ENCODE results near the gene IGSF21. TPM values are rescaled to one million over a fixed set of nuclear protein-coding genes. Genes with fewer than 3 reads are reported as not detected.
"Not testable (repeated sequence)": the region's sequence is repeated elsewhere in the genome, so short reads cannot be mapped to it uniquely, and the experiment has no call there.

IGSF21 gene
- polyA plus RNA-seq, 2 donors, result 0.06 to 0.13 TPM

GRCh38 chr1:18165640-18166039 lies 58.0 kb downstream of the IGSF21 start:
- H3K36me3 ChIP-seq (ENCODE audit: control insufficient read depth in 2 of 2, insufficient read depth in 2 of 2, low read length in 1 of 2); H3K4me1 ChIP-seq (ENCODE audit: control insufficient read depth in 2 of 2, insufficient read depth in 2 of 2, low read length in 1 of 2); H3K4me3 ChIP-seq (ENCODE audit: low read depth in 1 of 2, low read length in 2 of 2); H3K27ac ChIP-seq (ENCODE audit: low read depth in 2 of 2, low read length in 1 of 2); H3K27me3 ChIP-seq (ENCODE audit: control insufficient read depth in 1 of 2, insufficient read depth in 2 of 2, low read length in 2 of 2); H3K9me3 ChIP-seq (ENCODE audit: control insufficient read depth in 2 of 2, insufficient read depth in 1 of 2, low read depth in 1 of 2, low read length in 1 of 2): not testable (repeated sequence)
- 10 to 11% methylated on average over 2 of the region's 2 CpGs for WGBS, 2 donors

DNA sequence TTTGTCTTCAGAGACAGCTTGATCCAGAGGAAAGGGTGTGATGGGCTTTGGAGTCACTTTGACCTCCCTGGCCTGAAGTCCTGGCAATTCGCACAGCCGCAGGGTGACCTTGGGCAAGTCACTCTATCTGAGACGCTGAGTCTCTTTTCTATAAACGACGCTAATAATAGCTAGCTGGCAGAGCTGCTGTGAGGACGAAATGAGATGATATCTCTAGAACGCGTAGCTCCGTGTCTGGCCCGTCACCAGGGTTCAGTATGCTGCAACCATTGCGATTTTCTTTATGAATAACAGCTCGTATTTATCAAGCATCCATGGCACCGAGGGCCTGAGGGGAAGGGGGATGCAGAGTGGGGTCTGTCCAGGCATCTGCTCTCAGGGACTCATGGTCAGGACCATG lies 58.7 kb downstream of the IGSF21 start:
- Histone ChIP-seq H3K4me3 (ENCODE audit: low read depth in 1 of 2, low read length in 2 of 2) (no peak overlapping the region), H3K9me3 (ENCODE audit: control insufficient read depth in 2 of 2, insufficient read depth in 1 of 2, low read depth in 1 of 2, low read length in 1 of 2) (no peaks in the 10 kb centered on the region), H3K27me3 (ENCODE audit: control insufficient read depth in 1 of 2, insufficient read depth in 2 of 2, low read length in 2 of 2) (no peaks in the 10 kb centered on the region), H3K4me1 (ENCODE audit: control insufficient read depth in 2 of 2, insufficient read depth in 2 of 2, low read length in 1 of 2) (no peaks in the 10 kb centered on the region), H3K36me3 (ENCODE audit: control insufficient read depth in 2 of 2, insufficient read depth in 2 of 2, low read length in 1 of 2) (no peaks in the 10 kb centered on the region), H3K27ac (ENCODE audit: low read depth in 2 of 2, low read length in 1 of 2) (no peak overlapping the region)
- 67 to 72% methylated on average over 13 of the region's 13 CpGs for WGBS, 2 donors

DNA sequence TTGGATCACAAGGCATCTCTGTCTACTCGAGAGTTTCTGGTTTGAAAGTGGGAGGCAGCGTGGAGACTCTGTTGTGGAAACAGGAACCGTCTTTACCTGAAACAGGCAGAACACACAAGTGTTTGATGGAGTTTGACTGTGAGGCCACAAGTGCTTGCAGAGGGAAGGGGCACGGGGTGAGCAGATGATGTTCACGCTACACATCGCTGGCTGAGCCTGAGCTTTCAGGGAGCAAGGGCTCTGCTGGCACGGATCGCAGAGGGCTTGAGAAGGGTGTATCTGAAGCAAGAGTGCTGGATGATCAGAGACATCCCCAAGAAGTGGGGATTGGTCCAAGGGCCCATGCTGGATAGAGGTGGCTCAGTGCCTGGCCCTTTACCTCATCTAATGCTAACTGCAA lies 59.3 kb downstream of the IGSF21 start:
- Histone ChIP-seq H3K27me3 (ENCODE audit: control insufficient read depth in 1 of 2, insufficient read depth in 2 of 2, low read length in 2 of 2) (no peaks in the 10 kb centered on the region), H3K4me3 (ENCODE audit: low read depth in 1 of 2, low read length in 2 of 2) (no peak overlapping the region), H3K9me3 (ENCODE audit: control insufficient read depth in 2 of 2, insufficient read depth in 1 of 2, low read depth in 1 of 2, low read length in 1 of 2) (no peaks in the 10 kb centered on the region), H3K27ac (ENCODE audit: low read depth in 2 of 2, low read length in 1 of 2) (no peak overlapping the region), H3K36me3 (ENCODE audit: control insufficient read depth in 2 of 2, insufficient read depth in 2 of 2, low read length in 1 of 2) (no peaks in the 10 kb centered on the region), H3K4me1 (ENCODE audit: control insufficient read depth in 2 of 2, insufficient read depth in 2 of 2, low read length in 1 of 2) (no peaks in the 10 kb centered on the region)
- 78 to 89% methylated on average over 8 of the region's 8 CpGs for WGBS, 2 donors

DNA sequence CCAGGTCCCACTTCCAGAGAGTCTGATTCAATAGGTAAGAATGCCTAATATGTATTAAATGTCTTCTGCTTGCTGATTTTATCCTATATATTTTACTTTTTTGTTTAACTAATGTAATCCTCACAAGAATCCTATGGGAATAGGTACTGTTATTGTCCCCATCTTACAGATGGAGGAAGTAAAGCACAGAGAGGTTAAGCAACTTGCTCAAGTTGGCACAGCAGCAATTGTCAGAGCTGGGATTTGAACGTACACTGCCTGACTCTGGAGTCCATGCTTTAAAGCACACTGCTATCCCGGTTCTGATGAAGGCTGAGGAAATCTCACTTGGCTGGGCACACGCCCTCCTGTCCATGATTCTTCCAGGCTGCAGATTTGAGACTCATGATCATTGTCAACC lies 62.8 kb downstream of the IGSF21 start:
- Histone ChIP-seq H3K27me3 (ENCODE audit: control insufficient read depth in 1 of 2, insufficient read depth in 2 of 2, low read length in 2 of 2) (no peaks in the 10 kb centered on the region), H3K27ac (ENCODE audit: low read depth in 2 of 2, low read length in 1 of 2) (no peak overlapping the region), H3K36me3 (ENCODE audit: control insufficient read depth in 2 of 2, insufficient read depth in 2 of 2, low read length in 1 of 2) (no peaks in the 10 kb centered on the region), H3K9me3 (ENCODE audit: control insufficient read depth in 2 of 2, insufficient read depth in 1 of 2, low read depth in 1 of 2, low read length in 1 of 2) (no peaks in the 10 kb centered on the region), H3K4me3 (ENCODE audit: low read depth in 1 of 2, low read length in 2 of 2) (no peak overlapping the region), H3K4me1 (ENCODE audit: control insufficient read depth in 2 of 2, insufficient read depth in 2 of 2, low read length in 1 of 2) (no peaks in the 10 kb centered on the region)
- WGBS, 2 donors, result 75 to 83% methylated on average over 3 of the region's 3 CpGs

DNA sequence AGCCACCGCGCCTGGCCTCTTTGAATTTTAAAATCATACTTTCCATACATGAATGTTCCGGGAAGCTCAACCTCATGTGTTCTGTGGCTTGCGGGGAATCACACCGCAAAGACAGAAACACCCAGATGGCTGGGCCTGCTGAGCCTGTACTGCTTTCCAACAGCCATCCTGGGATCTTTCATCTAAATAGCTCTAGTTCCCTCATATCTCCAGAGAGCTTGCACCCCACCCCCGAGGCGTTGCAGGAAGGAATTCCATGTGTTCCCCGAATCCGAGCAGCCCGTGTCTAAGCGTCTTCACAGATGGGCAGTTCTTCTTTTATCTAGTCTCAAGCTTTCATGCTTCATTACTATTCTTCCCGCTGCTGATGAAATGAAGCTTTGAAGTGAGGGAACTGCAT lies 66.4 kb downstream of the IGSF21 start:
- 75 to 77% methylated on average over 12 of the region's 12 CpGs for WGBS, 2 donors
- Histone ChIP-seq H3K27me3 (ENCODE audit: control insufficient read depth in 1 of 2, insufficient read depth in 2 of 2, low read length in 2 of 2) (no peaks in the 10 kb centered on the region), H3K36me3 (ENCODE audit: control insufficient read depth in 2 of 2, insufficient read depth in 2 of 2, low read length in 1 of 2) (no peaks in the 10 kb centered on the region), H3K9me3 (ENCODE audit: control insufficient read depth in 2 of 2, insufficient read depth in 1 of 2, low read depth in 1 of 2, low read length in 1 of 2) (no peaks in the 10 kb centered on the region), H3K27ac (ENCODE audit: low read depth in 2 of 2, low read length in 1 of 2) (no peak overlapping the region), H3K4me3 (ENCODE audit: low read depth in 1 of 2, low read length in 2 of 2) (no peak overlapping the region), H3K4me1 (ENCODE audit: control insufficient read depth in 2 of 2, insufficient read depth in 2 of 2, low read length in 1 of 2) (no peaks in the 10 kb centered on the region)

- Histone ChIP-seq H3K27me3 (ENCODE audit: control insufficient read depth in 1 of 2, insufficient read depth in 2 of 2, low read length in 2 of 2) (no peaks in the 10 kb centered on the region), H3K4me3 (ENCODE audit: low read depth in 1 of 2, low read length in 2 of 2) (no peak overlapping the region), H3K36me3 (ENCODE audit: control insufficient read depth in 2 of 2, insufficient read depth in 2 of 2, low read length in 1 of 2) (no peaks in the 10 kb centered on the region), H3K9me3 (ENCODE audit: control insufficient read depth in 2 of 2, insufficient read depth in 1 of 2, low read depth in 1 of 2, low read length in 1 of 2) (no peaks in the 10 kb centered on the region), H3K4me1 (ENCODE audit: control insufficient read depth in 2 of 2, insufficient read depth in 2 of 2, low read length in 1 of 2) (no peaks in the 10 kb centered on the region), H3K27ac (ENCODE audit: low read depth in 2 of 2, low read length in 1 of 2) (no peak overlapping the region)
- WGBS, 2 donors, result 42 to 55% methylated on average over 6 of the region's 6 CpGs
These were observed 67.5 kb downstream of the IGSF21 start for GRCh38 chr1:18175051-18175450.

GRCh38 chr1:18175530-18176377 lies 68.2 kb downstream of the IGSF21 start:
- H3K27me3 ChIP-seq (ENCODE audit: control insufficient read depth in 1 of 2, insufficient read depth in 2 of 2, low read length in 2 of 2), result no peaks in the 10 kb centered on the region
- no peak overlapping the region for H3K4me3 ChIP-seq (ENCODE audit: low read depth in 1 of 2, low read length in 2 of 2)
- WGBS, 2 donors, result 44 to 47% methylated on average over 13 of the region's 13 CpGs
- H3K27ac ChIP-seq (ENCODE audit: low read depth in 2 of 2, low read length in 1 of 2), result no peak overlapping the region
- no peaks in the 10 kb centered on the region for H3K36me3 ChIP-seq (ENCODE audit: control insufficient read depth in 2 of 2, insufficient read depth in 2 of 2, low read length in 1 of 2)
- no peaks in the 10 kb centered on the region for H3K4me1 ChIP-seq (ENCODE audit: control insufficient read depth in 2 of 2, insufficient read depth in 2 of 2, low read length in 1 of 2)
- H3K9me3 ChIP-seq (ENCODE audit: control insufficient read depth in 2 of 2, insufficient read depth in 1 of 2, low read depth in 1 of 2, low read length in 1 of 2), result no peaks in the 10 kb centered on the region

GRCh38 chr1:18176619-18177018 lies 69.0 kb downstream of the IGSF21 start:
- H3K4me1 ChIP-seq (ENCODE audit: control insufficient read depth in 2 of 2, insufficient read depth in 2 of 2, low read length in 1 of 2), result no peaks in the 10 kb centered on the region
- no peak overlapping the region for H3K4me3 ChIP-seq (ENCODE audit: low read depth in 1 of 2, low read length in 2 of 2)
- no peaks in the 10 kb centered on the region for H3K27me3 ChIP-seq (ENCODE audit: control insufficient read depth in 1 of 2, insufficient read depth in 2 of 2, low read length in 2 of 2)
- WGBS, 2 donors, result 48 to 57% methylated on average over 4 of the region's 4 CpGs
- H3K36me3 ChIP-seq (ENCODE audit: control insufficient read depth in 2 of 2, insufficient read depth in 2 of 2, low read length in 1 of 2), result no peaks in the 10 kb centered on the region
- H3K9me3 ChIP-seq (ENCODE audit: control insufficient read depth in 2 of 2, insufficient read depth in 1 of 2, low read depth in 1 of 2, low read length in 1 of 2), result no peaks in the 10 kb centered on the region
- H3K27ac ChIP-seq (ENCODE audit: low read depth in 2 of 2, low read length in 1 of 2), result no peak overlapping the region

- no peaks in the 10 kb centered on the region for H3K36me3 ChIP-seq (ENCODE audit: control insufficient read depth in 2 of 2, insufficient read depth in 2 of 2, low read length in 1 of 2)
- no peaks in the 10 kb centered on the region for H3K9me3 ChIP-seq (ENCODE audit: control insufficient read depth in 2 of 2, insufficient read depth in 1 of 2, low read depth in 1 of 2, low read length in 1 of 2)
- no peaks in the 10 kb centered on the region for H3K4me1 ChIP-seq (ENCODE audit: control insufficient read depth in 2 of 2, insufficient read depth in 2 of 2, low read length in 1 of 2)
- WGBS, 2 donors, result 26 to 27% methylated on average over 8 of the region's 8 CpGs
- H3K27me3 ChIP-seq (ENCODE audit: control insufficient read depth in 1 of 2, insufficient read depth in 2 of 2, low read length in 2 of 2), result no peaks in the 10 kb centered on the region
- no peak overlapping the region for H3K27ac ChIP-seq (ENCODE audit: low read depth in 2 of 2, low read length in 1 of 2)
- H3K4me3 ChIP-seq (ENCODE audit: low read depth in 1 of 2, low read length in 2 of 2), result no peak overlapping the region
These were observed 70.5 kb downstream of the IGSF21 start for GRCh38 chr1:18178111-18178510.

- Histone ChIP-seq H3K27ac (ENCODE audit: low read depth in 2 of 2, low read length in 1 of 2) (no peak overlapping the region), H3K4me1 (ENCODE audit: control insufficient read depth in 2 of 2, insufficient read depth in 2 of 2, low read length in 1 of 2) (no peaks in the 10 kb centered on the region), H3K4me3 (ENCODE audit: low read depth in 1 of 2, low read length in 2 of 2) (no peak overlapping the region), H3K9me3 (ENCODE audit: control insufficient read depth in 2 of 2, insufficient read depth in 1 of 2, low read depth in 1 of 2, low read length in 1 of 2) (no peaks in the 10 kb centered on the region), H3K36me3 (ENCODE audit: control insufficient read depth in 2 of 2, insufficient read depth in 2 of 2, low read length in 1 of 2) (no peaks in the 10 kb centered on the region), H3K27me3 (ENCODE audit: control insufficient read depth in 1 of 2, insufficient read depth in 2 of 2, low read length in 2 of 2) (no peaks in the 10 kb centered on the region)
- 67 to 79% methylated on average over 7 of the region's 7 CpGs for WGBS, 2 donors
These were observed 71.4 kb downstream of the IGSF21 start for GRCh38 chr1:18179009-18179408.
